ENCODE results near the gene MYO5A.

- TF ChIP-seq CTCF (IDR thresholded peaks at IDR 0.05 in 4 of 5, conservative IDR thresholded peaks at IDR 0.05 in 1 of 5) (no peak), POLR2A (IDR thresholded peaks at IDR 0.05) (no peak)
Measured at GRCh38 chr15:52369030-52369429, 159.7 kb downstream of the MYO5A start.

All from gastrocnemius medialis (tissue), 4 donors.